Right lobe of liver (tissue), 4 donors: ENCODE results near the gene HBEGF.

Experiments
- CTCF ChIP-seq, 4 donors: fragments of 200-600 bp in 3 of 4; fragments of 450-650 bp in 1 of 4; IDR thresholded peaks; one replicate each; pipeline versions ENCODE4 v1.5.1 to v1.8.0; 2016 to 2022; ENCODE audit warnings: antibody characterized with exemption in 4 of 4, mild to moderate bottlenecking in 2 of 4
- POLR2A ChIP-seq: fragments of 450-650 bp; IDR thresholded peaks from one replicate; pipeline ENCODE4 v1.6.1; 2017; ENCODE audit warnings: antibody characterized with exemption, mild to moderate bottlenecking
- donor health status: DM: no; HTN: no; CAD: no.
- donor health status: DM: no; HTN: no; CAD: no.
- donor health status: DM: no; HTN: yes; CAD: no.

GRCh38 chr5:140364472-140364765 is 18.0 kb upstream of the HBEGF start:
- no peak for TF ChIP-seq POLR2A
- no peak for TF ChIP-seq CTCF (IDR thresholded peaks at IDR 0.05)
